ENCODE measurements around the gene DNAH17.

DNA sequence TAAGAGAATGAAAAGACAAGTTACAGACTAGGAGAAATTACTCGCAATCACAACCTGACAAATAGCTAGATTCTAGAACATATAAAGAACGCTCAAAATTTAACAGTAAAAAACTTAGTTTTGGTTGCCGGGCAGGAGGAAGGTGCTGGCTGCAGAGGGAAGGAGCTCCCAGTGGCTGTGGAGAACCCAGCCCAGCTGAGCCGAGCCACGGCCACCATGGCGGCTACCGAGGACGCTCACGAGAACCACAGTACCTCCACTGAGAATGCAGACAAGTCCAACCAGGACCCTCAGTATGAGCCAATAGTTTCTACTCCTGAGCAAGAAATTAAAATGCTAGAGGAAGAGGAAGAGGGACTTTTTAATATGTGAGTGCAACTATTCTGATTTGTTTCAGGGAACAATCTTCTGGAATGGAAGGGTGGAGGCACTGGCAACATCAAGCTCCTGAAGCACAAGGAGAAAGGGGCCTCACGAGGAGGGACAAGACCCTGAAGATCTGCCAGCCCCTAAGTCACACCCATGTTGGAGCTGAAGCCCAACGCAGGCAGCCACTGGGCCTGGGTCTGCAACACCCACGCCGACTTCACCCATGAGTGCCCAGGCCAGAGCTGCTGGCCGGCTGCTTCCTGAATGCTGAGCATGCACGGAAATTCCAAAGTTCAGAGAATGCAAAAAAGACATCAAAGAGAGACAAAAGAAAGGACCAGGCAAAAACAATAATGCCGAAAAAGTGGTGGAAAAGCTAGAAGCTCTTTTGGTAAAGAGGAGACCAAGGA is 55.0 kb downstream of the DNAH17 start:
- TF ChIP-seq EZH2phosphoT487 (IDR thresholded peaks at IDR 0.05; ENCODE audit: insufficient read depth, low read depth) (no peak), EZH2 (IDR thresholded peaks at IDR 0.05; ENCODE audit: insufficient read depth, poor library complexity, severe bottlenecking) (no peak)
